ENCODE data around the gene MINAR1.

The MINAR1 gene

DNA sequence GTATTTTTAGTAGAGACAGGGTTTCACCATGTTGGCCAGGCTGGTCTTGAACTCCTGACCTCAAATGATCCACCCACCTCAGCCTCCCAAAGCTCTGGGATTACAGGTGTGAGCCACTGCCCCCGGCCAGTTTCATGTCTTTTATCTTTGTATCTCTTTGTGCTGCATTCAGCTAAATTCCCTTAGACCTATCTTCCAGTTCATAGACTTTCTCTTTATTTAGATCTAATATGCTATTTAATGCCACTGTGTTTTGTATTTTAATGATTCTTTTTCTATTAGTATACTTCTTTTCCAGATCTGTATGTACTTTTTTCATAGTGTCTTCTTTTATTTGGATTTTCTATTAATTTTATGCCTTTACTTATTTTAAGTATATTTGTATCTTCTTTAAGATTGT lies 14.9 kb downstream of the MINAR1 start:
- Histone ChIP-seq H3K36me3 (replicated peaks) (no peaks in the 10 kb centered on the region), H3K4me3 (ENCODE audit: low read depth, low read length) (no peak overlapping the region), H3K27ac (no peak overlapping the region), H3K27me3 (replicated peaks) (no peaks in the 10 kb centered on the region)
- no peak for DNase-seq
- TF ChIP-seq, protein P1, sequence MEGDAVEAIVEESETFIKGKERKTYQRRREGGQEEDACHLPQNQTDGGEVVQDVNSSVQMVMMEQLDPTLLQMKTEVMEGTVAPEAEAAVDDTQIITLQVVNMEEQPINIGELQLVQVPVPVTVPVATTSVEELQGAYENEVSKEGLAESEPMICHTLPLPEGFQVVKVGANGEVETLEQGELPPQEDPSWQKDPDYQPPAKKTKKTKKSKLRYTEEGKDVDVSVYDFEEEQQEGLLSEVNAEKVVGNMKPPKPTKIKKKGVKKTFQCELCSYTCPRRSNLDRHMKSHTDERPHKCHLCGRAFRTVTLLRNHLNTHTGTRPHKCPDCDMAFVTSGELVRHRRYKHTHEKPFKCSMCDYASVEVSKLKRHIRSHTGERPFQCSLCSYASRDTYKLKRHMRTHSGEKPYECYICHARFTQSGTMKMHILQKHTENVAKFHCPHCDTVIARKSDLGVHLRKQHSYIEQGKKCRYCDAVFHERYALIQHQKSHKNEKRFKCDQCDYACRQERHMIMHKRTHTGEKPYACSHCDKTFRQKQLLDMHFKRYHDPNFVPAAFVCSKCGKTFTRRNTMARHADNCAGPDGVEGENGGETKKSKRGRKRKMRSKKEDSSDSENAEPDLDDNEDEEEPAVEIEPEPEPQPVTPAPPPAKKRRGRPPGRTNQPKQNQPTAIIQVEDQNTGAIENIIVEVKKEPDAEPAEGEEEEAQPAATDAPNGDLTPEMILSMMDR (IDR thresholded peaks at IDR 0.05; ENCODE audit: low read depth, low read length, missing control alignments), result no peak
- in situ Hi-C loops (cut with HindIII; ENCODE audit: low pct_ligation_motif_present, low sequenced_read_pairs), result no loop called here

DNA sequence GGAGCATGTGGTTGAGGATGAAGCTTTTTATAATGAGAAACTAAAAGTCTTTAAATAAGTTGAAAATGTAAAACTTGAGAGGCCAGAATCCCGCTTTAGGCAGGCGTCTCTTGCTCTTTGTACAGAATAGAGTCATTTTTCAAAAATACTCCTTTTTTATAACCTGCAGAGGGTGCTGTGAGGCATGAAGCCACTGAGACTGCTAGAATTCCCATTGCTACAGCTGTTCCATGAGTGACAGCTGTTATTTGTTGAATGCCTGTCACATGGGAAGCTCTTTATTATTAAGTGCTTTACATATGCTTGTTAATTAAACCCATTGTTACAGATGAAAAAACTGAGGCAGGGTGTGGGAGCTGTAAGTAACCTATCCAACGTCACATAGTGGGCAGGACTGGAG lies 18.5 kb downstream of the MINAR1 start:
- H3K27ac ChIP-seq, result no peak overlapping the region
- TF ChIP-seq, protein P1 (IDR thresholded peaks at IDR 0.05; ENCODE audit: low read depth, low read length, missing control alignments), result peak; percentile 58
- H3K4me3 ChIP-seq (ENCODE audit: low read depth, low read length), result no peak overlapping the region
- H3K27me3 ChIP-seq (replicated peaks), result no peaks in the 10 kb centered on the region
- DNase-seq, result no peak
- in situ Hi-C loops (cut with HindIII; ENCODE audit: low pct_ligation_motif_present, low sequenced_read_pairs), result no loop called here
- H3K36me3 ChIP-seq (replicated peaks), result no peaks in the 10 kb centered on the region

DNA sequence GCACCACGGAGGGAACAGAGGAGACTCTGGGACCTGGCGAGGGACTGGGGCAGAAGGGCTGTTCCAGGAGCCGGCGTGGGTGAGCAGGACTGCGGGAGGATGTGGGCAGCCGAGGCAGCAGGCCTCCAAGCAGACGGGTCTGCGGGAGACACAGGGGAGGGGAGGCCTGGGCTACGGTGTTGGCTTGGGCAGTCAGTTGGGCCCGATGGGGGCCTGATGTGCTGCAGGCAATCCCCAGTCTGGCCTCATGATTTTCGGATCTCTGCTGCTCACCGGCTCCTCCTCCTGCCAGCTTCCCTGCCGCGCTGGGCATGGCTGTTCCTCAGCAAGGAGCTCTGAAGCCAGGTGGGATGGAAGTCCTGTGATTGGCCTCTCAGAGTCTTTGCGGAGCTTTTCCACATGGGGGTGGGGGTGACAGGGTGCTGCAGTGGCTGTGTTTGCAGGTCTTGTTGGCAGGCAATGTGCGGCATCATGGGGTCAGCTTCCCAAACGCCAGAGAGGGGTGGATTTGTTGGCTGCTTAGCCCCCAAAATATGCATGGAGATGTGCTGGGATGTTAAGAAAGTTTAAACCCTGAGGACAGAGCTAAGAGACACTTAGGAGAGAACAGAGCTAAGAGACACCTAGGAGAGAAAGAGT lies 19.3 kb downstream of the MINAR1 start:
- no peak for DNase-seq
- in situ Hi-C loops (cut with HindIII; ENCODE audit: low pct_ligation_motif_present, low sequenced_read_pairs), result no loop called here
- H3K27ac ChIP-seq, result no peak overlapping the region
- H3K36me3 ChIP-seq (replicated peaks), result no peaks in the 10 kb centered on the region
- H3K27me3 ChIP-seq (replicated peaks), result no peaks in the 10 kb centered on the region
- H3K4me3 ChIP-seq (ENCODE audit: low read depth, low read length), result no peak overlapping the region
- TF ChIP-seq, protein P1 (IDR thresholded peaks at IDR 0.05; ENCODE audit: low read depth, low read length, missing control alignments), result no peak

DNA sequence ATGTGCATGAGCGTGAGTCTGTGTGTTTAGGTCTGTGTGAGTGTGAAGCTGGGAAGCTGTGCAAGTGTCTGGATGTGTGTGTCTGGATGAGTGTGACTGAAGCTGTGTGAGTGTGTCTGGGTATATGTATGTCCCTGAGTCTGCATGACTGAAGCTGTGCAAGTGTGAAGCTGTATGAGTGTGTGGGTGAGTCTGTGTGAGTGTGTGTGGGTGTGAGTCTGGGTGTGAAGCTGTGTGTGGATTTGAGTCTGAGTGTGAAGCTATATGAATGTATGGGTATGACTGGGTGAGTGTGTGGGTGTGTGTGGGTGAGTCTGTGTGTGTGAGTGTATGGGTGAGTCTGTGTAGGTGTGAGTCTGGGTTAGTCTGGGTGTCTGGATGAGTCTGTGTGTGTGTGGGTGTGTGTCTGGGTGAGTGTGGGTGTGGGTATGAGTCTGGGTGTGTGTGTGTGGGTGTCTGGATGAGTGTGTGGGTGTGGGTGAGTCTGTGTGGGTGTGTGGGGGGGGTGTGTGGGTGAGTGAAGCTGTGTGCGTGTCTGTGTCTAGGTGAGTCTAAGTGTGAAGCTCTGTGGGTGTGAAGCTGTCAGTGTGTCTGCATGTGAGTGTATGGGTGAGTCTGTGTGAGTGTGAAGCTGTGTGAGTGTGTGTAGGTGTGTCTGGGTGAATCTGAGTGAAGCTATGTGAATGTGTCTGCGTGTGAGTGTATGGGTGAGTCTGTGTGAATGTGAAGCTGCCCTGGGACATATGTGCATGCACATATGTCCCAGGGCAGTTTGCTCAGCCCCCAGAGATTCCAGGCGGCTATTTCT lies 20.3 kb downstream of the MINAR1 start:
- Histone ChIP-seq H3K27me3 (replicated peaks) (no peaks in the 10 kb centered on the region), H3K27ac (no peak overlapping the region), H3K4me3 (ENCODE audit: low read depth, low read length) (no peak overlapping the region), H3K36me3 (replicated peaks) (no peaks in the 10 kb centered on the region)
- TF ChIP-seq, protein P1 (IDR thresholded peaks at IDR 0.05; ENCODE audit: low read depth, low read length, missing control alignments), result no peak
- in situ Hi-C loops (cut with HindIII; ENCODE audit: low pct_ligation_motif_present, low sequenced_read_pairs), result no loop called here
- DNase-seq, result no peak

DNA sequence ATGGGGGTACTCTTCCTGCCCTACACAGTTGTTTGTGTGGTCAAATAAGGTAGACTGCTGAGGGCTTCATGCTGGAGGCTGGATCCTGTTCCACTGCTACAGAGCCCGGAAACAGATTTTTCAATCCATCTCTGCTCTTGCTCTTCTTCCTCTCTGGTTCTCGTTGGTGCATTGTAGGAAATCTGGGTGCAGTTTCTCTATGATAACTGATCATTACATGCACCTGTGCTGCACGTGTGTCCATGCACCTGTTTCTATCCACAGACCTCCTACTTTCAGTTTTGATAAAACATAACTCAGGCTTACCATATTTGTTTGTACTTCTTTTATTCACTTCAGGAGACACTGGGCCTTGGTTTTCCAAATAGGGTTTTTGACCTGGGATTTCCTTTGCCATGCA lies 21.3 kb downstream of the MINAR1 start:
- no peak for DNase-seq
- H3K27ac ChIP-seq, result no peak overlapping the region
- TF ChIP-seq, protein P1 (IDR thresholded peaks at IDR 0.05; ENCODE audit: low read depth, low read length, missing control alignments), result no peak
- in situ Hi-C loops (cut with HindIII; ENCODE audit: low pct_ligation_motif_present, low sequenced_read_pairs), result no loop called here
- no peak overlapping the region for H3K4me3 ChIP-seq (ENCODE audit: low read depth, low read length)
- H3K36me3 ChIP-seq (replicated peaks), result no peaks in the 10 kb centered on the region
- no peaks in the 10 kb centered on the region for H3K27me3 ChIP-seq (replicated peaks)

Data from brain microvascular endothelial cell (primary cell).